ENCODE results near the gene HAUS5. TPM values are rescaled to one million over a fixed set of nuclear protein-coding genes. Genes with fewer than 3 reads are reported as not detected.

The HAUS5 gene
- total RNA-seq, 1 experiment from 2014 or later, result 9.7 TPM

DNA sequence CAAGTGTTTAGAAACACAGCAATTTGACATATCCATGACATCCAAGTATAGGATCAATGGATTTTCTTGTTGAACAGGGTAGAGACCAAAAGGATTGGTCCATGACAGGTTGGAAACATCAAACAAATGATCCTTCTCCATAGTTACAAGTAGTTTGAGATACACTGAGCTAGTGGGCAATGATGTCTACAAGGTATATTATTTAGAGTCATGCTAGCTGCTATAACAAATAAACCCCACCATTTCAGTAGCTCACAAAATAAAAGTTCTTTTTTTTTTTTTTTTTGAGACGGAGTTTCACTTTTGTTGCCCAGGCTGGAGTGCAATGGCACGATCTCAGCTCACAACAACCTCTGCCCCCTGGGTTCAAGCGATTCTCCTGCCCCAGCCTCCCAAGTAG lies 4.9 kb upstream of the HAUS5 start:
- DNase-seq (ENCODE audit: low read depth), result no peak

DNA sequence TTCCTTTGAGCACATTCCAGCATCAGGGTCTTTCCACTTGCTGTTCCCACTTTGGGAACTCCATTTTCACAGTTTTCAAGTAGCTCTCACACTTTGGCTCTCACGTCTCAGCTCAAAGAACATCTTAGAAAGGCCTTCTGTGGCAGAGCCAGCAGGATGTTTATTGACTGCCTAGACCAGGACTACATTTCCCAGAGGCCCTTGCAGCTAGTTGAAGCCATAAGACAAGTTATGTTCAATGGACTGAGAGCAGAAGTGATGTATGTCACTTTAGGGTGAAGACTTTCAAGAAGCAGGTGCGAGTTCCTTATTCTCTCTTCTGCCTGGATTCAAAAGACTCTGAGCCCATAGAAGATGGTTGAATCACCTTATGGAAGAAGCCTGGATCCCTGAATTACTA lies 4.3 kb upstream of the HAUS5 start:
- no peak for DNase-seq (ENCODE audit: low read depth)

DNA sequence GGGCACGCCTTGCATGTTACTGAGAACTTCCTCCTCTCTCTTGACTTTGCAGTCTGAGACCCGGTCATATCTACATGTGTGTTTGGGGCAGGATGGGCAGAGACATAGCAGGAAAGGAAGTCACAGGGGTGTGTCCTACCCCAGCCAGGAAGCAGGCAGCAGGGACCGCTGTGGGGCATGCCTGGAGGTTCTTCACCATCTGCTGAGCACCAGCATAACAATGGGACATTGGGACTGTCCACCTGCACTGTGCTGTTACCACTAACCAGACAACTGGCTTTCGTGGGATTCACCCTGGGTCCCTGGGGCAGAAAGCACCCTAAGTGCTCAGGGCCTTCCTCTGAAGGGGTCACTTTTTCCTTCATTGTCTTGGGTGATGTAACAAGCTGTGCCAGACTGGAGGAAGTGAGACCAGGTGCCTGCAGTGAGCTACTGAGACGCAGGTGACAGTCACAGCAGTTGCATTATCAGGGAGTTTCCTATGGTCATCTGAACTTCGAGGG lies 2.6 kb upstream of the HAUS5 start:
- DNase-seq (ENCODE audit: low read depth), result no peak

DNA sequence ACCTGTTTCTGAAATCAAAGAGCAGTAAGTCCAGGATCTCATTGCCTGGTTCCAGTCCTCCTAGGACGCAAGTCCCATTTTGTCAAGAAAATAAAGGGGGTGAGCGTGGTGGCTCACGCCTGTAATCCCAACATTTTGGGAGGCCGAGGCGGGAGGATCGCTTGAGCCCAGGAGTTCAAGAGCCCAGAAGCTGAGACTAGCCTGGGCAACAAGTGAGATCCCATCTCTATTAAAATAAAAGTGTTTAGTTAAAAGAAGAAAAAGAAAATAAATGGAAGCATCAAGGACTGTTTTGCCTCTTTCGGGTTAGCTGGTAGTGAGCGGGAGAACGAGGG lies 344 bp upstream of the HAUS5 start:
- DNase-seq (ENCODE audit: low read depth), result no peak

DNA sequence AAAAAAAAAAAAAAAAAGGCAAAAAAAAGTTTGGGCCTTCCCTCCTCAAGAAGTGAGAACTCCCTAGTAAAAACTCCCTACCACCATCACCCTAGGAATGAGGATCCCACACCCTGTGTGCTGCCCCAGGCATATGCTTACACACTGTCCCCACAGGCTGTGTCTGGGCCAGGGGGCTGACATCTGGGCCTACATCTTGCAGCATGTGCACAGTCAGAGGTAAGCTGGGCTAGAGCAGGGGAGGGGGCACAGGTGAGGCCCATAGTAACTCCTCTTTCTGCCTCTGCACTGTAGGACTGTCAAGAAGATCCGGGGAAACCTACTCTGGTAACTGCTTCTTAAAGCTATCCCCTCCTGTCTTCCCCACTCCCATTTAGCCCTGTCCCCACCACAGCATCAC lies 1.0 kb downstream of the HAUS5 start:
- no peak for DNase-seq (ENCODE audit: low read depth)

DNA sequence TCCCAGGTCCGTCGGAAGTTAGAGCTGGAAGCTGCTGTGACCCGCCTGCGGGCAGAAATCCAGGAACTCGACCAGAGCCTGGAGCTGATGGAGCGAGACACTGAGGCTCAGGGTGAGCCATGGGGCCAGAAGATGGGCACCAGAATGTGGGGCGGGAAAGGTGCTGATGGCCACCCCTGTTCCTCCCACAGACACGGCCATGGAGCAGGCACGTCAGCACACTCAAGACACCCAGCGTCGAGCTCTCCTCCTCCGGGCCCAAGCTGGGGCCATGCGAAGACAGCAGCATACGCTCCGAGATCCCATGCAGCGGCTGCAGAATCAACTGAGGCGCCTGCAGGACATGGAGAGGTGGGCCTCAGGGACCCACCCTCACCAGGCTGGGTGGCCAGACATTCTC lies 2.5 kb downstream of the HAUS5 start:
- no peak for DNase-seq (ENCODE audit: low read depth)

DNA sequence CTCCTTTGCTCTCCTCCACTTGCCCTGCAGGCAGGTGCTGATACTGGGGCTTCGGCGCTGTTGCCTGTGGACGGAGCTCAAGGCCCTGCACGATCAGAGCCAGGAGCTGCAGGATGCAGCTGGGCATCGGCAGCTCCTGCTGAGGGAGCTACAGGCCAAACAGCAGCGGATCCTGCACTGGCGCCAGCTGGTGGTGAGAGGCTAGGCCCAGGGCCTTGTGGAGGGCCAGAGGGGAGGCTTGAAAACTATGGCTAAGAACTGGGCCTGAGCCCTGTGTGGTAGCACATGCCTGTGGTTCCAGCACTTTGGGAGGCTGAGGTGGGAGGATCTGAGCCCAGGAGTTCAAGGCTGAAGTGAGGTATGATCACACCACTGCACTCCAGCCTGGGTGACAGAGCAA lies 6.3 kb downstream of the HAUS5 start:
- no peak for DNase-seq (ENCODE audit: low read depth)

DNA sequence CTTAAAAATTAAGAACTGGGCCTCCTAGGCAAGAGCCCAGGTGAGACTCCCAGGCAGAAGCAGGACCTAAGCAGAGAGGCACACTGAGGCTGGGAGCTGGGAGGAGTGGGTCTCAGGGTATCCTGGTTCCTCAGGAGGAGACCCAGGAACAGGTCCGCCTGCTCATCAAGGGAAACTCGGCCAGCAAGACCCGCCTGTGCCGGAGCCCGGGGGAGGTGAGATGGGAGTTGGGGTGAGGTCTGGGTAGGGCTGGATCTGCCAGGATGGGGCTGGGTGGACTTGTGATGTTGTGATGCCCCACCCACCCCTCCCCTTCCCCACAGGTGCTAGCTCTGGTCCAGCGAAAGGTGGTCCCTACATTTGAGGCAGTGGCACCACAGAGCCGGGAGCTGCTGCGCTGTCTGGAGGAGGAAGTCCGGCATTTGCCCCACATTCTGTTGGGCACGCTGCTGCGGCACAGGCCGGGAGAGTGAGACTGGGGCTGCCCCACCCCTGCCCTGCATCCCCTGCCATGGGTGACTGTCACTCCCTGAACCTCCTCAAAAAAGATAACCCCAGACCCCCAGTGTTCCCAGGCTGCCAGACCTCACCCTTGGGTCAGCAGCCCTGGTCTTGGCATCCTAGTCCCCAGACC lies 6.9 kb downstream of the HAUS5 start:
- no peak for DNase-seq (ENCODE audit: low read depth)

DNA sequence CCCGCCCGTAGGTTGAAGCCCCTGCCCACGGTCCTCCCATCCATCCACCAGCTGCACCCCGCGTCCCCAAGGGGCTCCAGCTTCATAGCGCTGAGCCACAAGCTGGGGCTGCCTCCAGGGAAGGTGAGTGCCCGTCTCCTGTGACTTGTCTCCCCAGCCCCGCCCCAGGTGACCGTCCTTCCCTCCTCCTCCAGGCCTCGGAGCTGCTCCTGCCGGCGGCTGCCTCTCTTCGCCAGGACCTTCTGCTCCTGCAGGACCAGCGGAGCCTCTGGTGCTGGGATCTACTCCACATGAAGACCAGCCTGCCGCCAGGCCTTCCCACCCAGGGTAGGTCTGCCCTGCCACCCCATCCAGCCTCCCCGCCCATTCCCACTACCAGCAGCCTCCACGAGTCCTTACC lies 7.5 kb downstream of the HAUS5 start:
- DNase-seq (ENCODE audit: low read depth), result no peak

DNA sequence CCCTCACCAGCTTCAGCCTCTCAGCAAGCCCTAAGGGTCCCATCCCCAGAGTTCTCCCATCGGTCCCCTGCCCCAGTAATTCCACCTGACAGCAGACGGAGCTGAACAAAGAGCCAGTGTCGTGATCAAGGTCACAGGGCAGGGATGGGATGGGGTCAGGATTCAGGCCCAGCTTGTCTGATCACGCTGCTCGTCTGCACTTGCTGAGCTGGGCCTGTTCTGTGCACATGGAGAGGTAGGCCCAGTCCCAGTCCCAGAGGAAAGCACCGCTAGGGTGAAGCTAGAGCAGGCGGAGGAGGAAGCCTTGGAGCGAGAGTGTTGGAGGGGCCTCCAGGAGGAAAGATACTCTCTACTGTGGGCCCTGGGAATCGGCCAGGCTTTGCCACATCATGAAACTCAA lies 9.2 kb downstream of the HAUS5 start:
- DNase-seq (ENCODE audit: low read depth), result no peak

DNA sequence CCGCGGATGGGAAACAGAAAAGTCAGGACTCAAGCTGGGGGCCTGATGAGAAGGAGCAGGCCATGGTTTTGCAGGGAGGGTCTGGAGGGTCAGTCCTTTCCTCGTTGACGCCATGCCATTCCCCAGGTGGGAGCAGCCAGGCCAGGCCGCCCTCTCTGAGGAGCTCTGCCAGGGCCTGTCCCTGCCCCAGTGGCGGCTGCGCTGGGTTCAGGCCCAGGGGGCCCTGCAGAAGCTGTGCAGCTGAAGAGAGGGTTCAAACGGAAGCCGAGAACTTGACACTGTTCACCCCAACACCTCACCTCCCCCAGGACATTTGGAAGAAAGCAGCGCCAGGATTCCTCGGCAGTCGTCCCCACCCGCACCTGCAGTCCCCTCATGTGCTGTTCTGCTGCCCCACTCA lies 10.2 kb downstream of the HAUS5 start:
- no peak for DNase-seq (ENCODE audit: low read depth)

DNA sequence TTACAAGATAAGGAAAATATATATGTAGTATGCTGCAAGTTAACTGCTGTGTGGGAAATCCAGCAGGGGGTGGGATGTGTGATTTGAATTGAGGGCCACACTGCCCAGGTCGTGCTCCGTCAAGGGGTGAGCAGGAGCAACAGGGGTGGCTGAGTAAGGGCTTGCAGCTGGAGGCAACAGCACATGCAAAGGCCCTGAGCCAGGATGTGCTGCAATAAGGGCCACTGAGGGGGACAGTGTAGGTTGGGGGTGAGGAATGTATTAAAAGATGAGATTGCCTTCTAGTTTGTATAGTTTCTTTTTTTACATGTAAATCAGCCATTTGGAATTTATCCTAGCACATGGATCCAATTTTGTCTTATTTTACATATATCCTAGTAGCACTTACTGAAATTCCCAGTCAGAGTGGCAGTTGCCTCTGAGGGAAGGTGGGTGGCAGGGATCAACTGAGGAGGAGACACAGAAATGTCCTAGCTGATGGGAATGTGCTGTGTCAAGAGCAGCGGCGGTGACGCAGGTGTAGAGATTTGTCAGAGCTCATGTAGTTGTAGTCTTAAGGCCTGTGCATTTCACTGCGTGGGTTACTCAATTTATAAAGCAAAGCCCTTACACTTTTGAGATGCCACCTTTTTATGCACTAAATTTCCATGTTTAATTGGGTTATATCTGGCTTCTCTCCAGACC lies 10.9 kb downstream of the HAUS5 start:
- no peak for DNase-seq (ENCODE audit: low read depth)

DNA sequence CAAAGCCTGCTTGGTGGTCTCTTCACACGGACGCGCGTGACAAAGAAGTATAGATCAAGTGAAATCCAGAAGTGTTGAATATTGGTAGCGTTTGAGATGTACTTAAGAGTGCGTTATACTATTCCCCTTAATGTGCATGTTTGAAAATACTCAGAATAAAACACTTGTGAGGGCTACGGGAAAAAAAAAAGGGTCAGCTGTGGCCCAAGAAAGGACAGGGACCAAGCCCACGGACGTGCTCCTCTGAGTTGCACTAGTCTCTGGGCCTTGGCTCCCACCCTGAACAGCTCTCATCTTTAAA lies 15.7 kb downstream of the HAUS5 start:
- DNase-seq (ENCODE audit: low read depth), result no peak

DNA sequence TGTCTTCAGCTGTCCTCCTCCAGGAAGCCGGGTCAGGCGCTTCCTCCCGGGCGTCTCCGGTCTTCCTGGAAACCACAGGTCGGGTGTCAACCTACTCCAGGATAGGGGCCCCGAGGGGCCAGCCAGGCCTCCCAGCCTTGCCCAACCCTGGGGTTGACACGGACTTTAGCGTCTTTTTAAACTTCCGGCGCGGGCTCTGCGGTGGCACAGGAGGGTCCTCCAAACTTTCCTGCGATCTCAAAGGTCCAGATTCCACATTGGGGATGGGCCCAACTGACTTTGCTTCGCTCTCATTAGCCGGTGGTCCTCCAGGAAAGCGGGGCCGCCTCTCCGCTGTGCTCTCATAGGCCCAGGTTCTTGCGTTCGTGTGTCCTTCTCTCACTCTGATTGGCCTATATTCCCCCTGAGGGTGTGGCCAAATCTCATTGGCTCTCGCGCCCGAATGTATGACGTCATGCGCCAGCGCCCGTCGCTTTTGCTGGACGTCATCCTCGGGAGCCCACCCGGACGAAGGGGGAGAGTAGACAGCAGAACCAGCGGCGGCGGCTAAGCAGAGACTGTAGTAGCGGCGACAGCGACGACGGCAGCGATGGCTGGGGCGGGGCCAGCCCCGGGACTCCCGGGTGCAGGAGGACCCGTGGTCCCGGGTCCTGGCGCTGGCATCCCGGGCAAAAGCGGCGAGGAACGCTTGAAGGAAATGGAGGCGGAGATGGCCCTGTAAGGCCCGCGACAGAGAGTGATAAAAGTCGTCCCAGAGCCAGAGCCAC lies 16.2 kb downstream of the HAUS5 start, which contains the start of gene RBM42:
Gene RBM42, plus strand, starts transcription at position 472 of the 767 bp plus-strand sequence. Its CDS starts 118 bp downstream, at position 590.
- peak; percentile 100 for DNase-seq (ENCODE audit: low read depth)

DNA sequence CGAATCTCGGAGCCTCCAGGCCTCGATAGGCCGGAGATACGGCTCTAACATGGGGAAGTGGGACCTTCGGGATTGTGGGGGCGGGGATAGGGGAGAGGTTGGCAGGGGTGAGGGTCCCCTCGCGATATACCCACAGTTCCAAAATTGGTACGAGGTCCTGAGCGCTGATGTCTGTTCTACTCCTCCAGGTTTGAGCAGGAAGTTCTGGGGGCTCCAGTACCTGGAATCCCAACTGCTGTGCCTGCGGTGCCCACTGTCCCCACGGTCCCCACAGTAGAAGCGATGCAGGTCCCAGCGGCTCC lies 16.7 kb downstream of the HAUS5 start:
- DNase-seq (ENCODE audit: low read depth), result no peak

DNA sequence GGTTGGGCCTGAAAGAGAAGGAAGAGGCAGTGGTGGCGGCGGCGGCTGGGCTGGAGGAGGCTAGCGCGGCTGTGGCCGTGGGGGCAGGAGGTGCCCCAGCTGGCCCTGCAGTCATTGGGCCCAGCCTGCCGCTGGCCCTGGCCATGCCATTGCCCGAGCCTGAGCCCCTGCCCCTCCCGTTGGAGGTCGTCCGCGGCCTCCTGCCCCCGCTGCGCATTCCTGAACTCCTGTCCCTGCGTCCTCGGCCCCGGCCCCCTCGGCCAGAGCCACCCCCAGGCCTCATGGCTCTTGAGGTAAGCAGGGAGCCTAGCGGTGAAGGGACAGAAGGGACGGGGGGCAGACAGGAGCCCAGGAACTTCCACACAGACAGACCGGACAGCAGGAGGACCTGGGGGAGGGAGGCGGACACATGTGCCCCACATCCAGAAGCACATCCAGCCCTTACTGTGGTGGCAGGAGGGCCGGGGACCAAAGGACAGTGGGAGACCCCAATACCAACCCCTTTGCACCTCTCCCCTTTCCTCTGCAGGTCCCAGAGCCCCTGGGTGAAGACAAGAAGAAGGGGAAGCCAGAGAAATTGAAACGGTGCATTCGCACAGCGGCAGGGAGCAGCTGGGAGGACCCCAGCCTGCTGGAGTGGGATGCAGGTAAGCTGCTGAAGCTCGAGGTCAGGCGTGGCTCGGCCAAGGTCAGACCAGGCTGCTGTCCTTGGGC lies 21.3 kb downstream of the HAUS5 start:
- DNase-seq (ENCODE audit: low read depth), result no peak

DNA sequence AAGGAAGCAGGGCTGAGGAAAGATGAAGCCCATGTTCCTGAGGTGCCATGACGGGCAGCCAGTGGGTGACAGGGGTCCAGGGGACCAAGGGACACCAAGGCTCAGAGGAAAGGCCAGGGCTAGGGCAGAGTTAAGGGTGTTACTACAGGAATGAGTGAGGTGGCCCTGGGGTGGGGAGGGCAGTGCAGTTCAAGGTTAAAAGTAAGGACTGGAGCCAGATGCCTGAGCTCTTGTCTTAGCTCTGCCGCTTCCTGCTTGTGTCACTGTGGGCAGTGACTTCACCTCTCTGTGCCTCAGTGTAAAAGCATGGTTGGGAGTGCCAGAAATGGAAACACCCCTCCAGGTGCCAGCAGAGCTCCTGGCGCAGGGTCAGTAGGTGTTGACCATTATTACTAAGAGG lies 24.1 kb downstream of the HAUS5 start:
- DNase-seq (ENCODE audit: low read depth), result no peak

DNA sequence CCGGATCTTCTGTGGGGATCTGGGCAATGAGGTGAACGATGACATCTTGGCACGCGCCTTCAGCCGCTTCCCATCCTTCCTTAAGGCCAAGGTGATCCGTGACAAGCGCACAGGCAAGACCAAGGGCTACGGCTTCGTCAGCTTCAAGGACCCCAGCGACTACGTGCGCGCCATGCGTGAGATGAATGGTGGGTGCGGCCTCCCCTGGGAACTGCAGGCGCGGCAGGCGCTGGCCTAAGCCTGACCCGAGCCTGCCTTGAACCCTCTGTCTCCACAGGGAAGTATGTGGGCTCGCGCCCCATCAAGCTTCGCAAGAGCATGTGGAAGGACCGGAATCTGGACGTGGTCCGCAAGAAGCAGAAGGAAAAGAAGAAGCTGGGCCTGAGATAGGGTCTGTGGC lies 24.6 kb downstream of the HAUS5 start:
- DNase-seq (ENCODE audit: low read depth), result no peak

DNA sequence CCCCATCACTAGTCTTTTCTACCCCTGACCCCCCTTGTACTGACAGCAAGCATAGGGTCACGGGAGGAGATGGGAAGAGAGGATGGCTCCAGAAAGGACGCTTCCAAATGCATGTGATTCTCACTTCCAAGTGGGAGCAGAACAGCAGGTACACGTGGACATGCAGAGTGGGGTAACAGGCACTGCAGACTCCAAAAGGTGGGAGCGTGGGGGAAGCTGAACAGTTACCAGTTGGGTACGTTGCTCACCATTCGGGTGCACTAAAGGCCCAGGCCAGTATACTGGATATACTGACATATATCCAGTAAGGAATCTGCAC lies 26.7 kb downstream of the HAUS5 start:
- DNase-seq (ENCODE audit: low read depth), result no peak

DNA sequence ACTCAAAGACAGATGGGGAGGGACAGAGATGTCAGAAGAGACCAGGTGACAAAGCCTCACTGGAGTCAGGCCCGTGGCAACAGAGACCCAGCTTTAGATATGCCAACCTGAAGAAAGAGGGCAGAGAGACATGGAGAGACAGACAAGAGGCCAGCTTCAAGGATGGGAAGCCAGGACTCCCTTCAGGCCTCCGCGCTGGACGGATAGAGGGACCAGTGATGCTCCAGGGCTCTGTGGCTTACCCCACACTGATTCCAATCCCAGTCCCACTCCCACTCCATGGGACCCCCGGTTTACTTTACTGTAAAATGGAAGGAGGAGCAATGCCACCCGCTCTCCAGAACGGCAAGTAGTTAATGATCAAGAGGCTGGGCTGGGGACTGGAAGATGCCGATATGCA lies 27.3 kb downstream of the HAUS5 start:
- DNase-seq (ENCODE audit: low read depth), result no peak

DNA sequence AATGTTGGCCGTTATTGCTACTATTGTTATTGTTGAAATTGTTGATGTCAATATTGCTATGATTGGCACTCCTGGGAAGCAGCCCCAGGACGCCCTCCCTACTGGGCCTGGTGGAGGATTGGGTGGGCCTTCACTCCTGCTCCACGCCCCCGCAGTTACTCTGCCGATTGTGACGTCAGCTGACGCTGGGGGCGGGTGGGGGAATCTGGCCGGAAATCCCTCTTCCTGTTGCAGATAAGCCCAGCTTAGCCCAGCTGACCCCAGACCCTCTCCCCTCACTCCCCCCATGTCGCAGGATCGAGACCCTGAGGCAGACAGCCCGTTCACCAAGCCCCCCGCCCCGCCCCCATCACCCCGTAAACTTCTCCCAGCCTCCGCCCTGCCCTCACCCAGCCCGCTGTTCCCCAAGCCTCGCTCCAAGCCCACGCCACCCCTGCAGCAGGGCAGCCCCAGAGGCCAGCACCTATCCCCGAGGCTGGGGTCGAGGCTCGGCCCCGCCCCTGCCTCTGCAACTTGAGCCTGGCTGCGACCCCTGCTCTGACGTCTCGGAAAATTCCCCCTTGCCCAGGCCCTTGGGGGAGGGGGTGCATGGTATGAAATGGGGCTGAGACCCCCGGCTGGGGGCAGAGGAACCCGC lies 29.1 kb downstream of the HAUS5 start, which contains the start of gene ETV2:
Gene ETV2, plus strand, starts transcription at position 231 of the 637 bp plus-strand sequence. CDS start 716 bp downstream, outside the sequence.
- peak; percentile 26 for DNase-seq (ENCODE audit: low read depth)

DNA sequence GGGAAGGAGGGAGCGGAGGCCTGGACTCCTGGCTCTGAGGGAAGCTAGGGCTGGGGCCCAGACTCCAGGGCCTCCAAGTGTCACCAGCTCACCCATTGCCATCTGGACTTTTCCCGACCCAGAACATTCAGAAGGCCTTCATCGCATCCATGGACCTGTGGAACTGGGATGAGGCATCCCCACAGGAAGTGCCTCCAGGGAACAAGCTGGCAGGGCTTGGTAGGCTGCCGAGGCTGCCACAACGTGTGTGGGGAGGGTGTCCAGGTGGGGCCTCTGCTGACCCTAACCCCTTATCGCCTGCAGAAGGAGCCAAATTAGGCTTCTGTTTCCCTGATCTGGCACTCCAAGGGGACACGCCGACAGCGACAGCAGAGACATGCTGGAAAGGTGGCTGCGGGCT lies 29.8 kb downstream of the HAUS5 start:
- DNase-seq (ENCODE audit: low read depth), result peak; percentile 32

Data from RPMI7951 (cell line).